Mesothelial cell of epicardium (in vitro differentiated cells): ENCODE measurements around the gene ASTN1. TPM values are rescaled to one million over a fixed set of nuclear protein-coding genes. Genes with fewer than 3 reads are reported as not detected.
A peak's percentile ranks its signal among the peaks of the same experiment; 100 is the strongest.

ENCODE experiments used
- DNase-seq, 2 experiments: peaks; one replicate each; pipeline ENCODE4 v3.0.0; 2021; ENCODE audit warnings: low spot score in 2 of 2; ENCODE audit not compliant: unreplicated experiment in 2 of 2
- H3K27ac Mint-ChIP-seq: 2 replicates; pipeline ENCODE4 v1.8.0; 2021; ENCODE audit warnings: mixed read lengths
- H3K27me3 Mint-ChIP-seq: 2 replicates; pipeline ENCODE4 v1.8.0; 2021; ENCODE audit warnings: low read depth, mixed read lengths
- H3K36me3 Mint-ChIP-seq: 2 replicates; pipeline ENCODE4 v1.8.0; 2021; ENCODE audit warnings: mixed read lengths
- H3K4me1 Mint-ChIP-seq: 2 replicates; pipeline ENCODE4 v1.8.0; 2021; ENCODE audit warnings: mixed read lengths
- H3K4me3 Mint-ChIP-seq: 2 replicates; pipeline ENCODE4 v1.8.0; 2021; ENCODE audit warnings: mild to moderate bottlenecking, moderate library complexity, mixed read lengths
- H3K9me3 Mint-ChIP-seq: 2 replicates; pipeline ENCODE4 v1.8.0; 2021; ENCODE audit warnings: mixed read lengths
- CTCF ChIP-seq: fragments of 200-600 bp; sonication (generic); IDR thresholded peaks from one replicate; pipeline ENCODE4 v1.5.0; 2021; ENCODE audit warnings: antibody characterized with exemption; ENCODE audit not compliant: unreplicated experiment
- total RNA-seq: library from RNA; stranded (reverse); gene quantifications from 3 replicates; pipeline ENCODE4 v1.2.1, GENCODE V29; 2021

ASTN1 gene
- total RNA-seq, 1 donor from 2014 or later: 4.0 TPM

GRCh38 chr1:176919386-176920378 lies 244.8 kb downstream of the ASTN1 start:
- Mint-ChIP-seq H3K27me3 (peaks cover 34% of the 10 kb centered on the region), H3K36me3 (no peaks in the 10 kb centered on the region), H3K27ac (no peak overlapping the region), H3K4me3 (no peak overlapping the region), H3K9me3 (no peaks in the 10 kb centered on the region), H3K4me1 (no peaks in the 10 kb centered on the region)
- TF ChIP-seq CTCF: no peak
- DNase-seq: no peak

- no peak overlapping the region for H3K27ac Mint-ChIP-seq
- no peak overlapping the region for H3K4me3 Mint-ChIP-seq
- no peaks in the 10 kb centered on the region for H3K9me3 Mint-ChIP-seq
These were observed 258.9 kb downstream of the ASTN1 start for GRCh38 chr1:176905648-176906047.

GRCh38 chr1:176904057-176904751 lies 260.3 kb downstream of the ASTN1 start:
- Mint-ChIP-seq H3K4me1 (peaks cover 11% of the 10 kb centered on the region), H3K27ac (no peak overlapping the region), H3K9me3 (no peaks in the 10 kb centered on the region), H3K27me3 (peaks cover 61% of the 10 kb centered on the region), H3K36me3 (no peaks in the 10 kb centered on the region), H3K4me3 (peak overlapping the region; percentile 22)
- no peak for TF ChIP-seq CTCF
- no peak for DNase-seq

More at GRCh38 chr1:176905648-176906047, 258.9 kb downstream of the ASTN1 start:
- Mint-ChIP-seq H3K4me1 (peaks cover 11% of the 10 kb centered on the region), H3K36me3 (no peaks in the 10 kb centered on the region), H3K27me3 (peaks cover 47% of the 10 kb centered on the region)
- no peak for TF ChIP-seq CTCF
- DNase-seq: no peak

GRCh38 chr1:176903474-176903873 lies 261.0 kb downstream of the ASTN1 start:
- no peaks in the 10 kb centered on the region for H3K36me3 Mint-ChIP-seq
- no peak overlapping the region for H3K27ac Mint-ChIP-seq
- DNase-seq: no peak
- H3K4me1 Mint-ChIP-seq: peaks cover 11% of the 10 kb centered on the region
- no peak for TF ChIP-seq CTCF
- peaks cover 67% of the 10 kb centered on the region for H3K27me3 Mint-ChIP-seq
- no peak overlapping the region for H3K4me3 Mint-ChIP-seq
- H3K9me3 Mint-ChIP-seq: no peaks in the 10 kb centered on the region

GRCh38 chr1:176899321-176899720 lies 265.2 kb downstream of the ASTN1 start:
- Mint-ChIP-seq H3K9me3 (no peaks in the 10 kb centered on the region), H3K4me3 (no peak overlapping the region), H3K4me1 (peaks cover 15% of the 10 kb centered on the region), H3K27ac (no peak overlapping the region), H3K36me3 (no peaks in the 10 kb centered on the region), H3K27me3 (peaks cover 76% of the 10 kb centered on the region)
- DNase-seq: no peak
- TF ChIP-seq CTCF: no peak
